ENCODE measurements around the gene TMEM163. TPM values are rescaled to one million over a fixed set of nuclear protein-coding genes. Genes with fewer than 3 reads are reported as not detected.

The TMEM163 gene
- polyA plus RNA-seq, 3 donors, result 0.01 TPM; not detected in 2

GRCh38 chr2:134435505-134435904 is 283.3 kb downstream of the TMEM163 start:
- H3K4me2 ChIP-seq (replicated peaks; ENCODE audit: extremely low read depth, low read length, poor library complexity, severe bottlenecking), result no peak overlapping the region
- no peak overlapping the region for H3K4me3 Mint-ChIP-seq
- H3K4me1 ChIP-seq (ENCODE audit: control insufficient read depth in 1 of 2, insufficient read depth in 2 of 2, low read length in 2 of 2), result no peaks in the 10 kb centered on the region
- no peaks in the 10 kb centered on the region for H3K27me3 ChIP-seq (ENCODE audit: control insufficient read depth in 2 of 2, insufficient read depth in 2 of 2, low read length in 2 of 2)
- no peaks in the 10 kb centered on the region for H3K79me2 ChIP-seq (ENCODE audit: insufficient read depth, low read length)
- intact Hi-C loops (cut with micrococcal nuclease), result no loop called here
- H3K4me3 ChIP-seq (replicated peaks in 1 of 3; ENCODE audit: low read depth in 2 of 3, low read length in 3 of 3), result no peak overlapping the region
- no peaks in the 10 kb centered on the region for H3K4me1 Mint-ChIP-seq
- DNase-seq, result no peak
- WGBS (ENCODE audit: insufficient coverage), result 100% methylated on average over 2 of the region's 4 CpGs
- H3K27ac Mint-ChIP-seq, result peak overlapping the region in 1 of 7 donors; percentile 6
- no peak overlapping the region for H2AFZ ChIP-seq (ENCODE audit: insufficient read depth, low read depth, low read length, poor library complexity, severe bottlenecking)
- H3K27ac ChIP-seq (ENCODE audit: low read depth in 1 of 2, low read length in 2 of 2), result no peak overlapping the region
- peaks cover 68 to 72% of the 10 kb centered on the region in 2 donors for H3K36me3 Mint-ChIP-seq
- TF ChIP-seq, protein P1, sequence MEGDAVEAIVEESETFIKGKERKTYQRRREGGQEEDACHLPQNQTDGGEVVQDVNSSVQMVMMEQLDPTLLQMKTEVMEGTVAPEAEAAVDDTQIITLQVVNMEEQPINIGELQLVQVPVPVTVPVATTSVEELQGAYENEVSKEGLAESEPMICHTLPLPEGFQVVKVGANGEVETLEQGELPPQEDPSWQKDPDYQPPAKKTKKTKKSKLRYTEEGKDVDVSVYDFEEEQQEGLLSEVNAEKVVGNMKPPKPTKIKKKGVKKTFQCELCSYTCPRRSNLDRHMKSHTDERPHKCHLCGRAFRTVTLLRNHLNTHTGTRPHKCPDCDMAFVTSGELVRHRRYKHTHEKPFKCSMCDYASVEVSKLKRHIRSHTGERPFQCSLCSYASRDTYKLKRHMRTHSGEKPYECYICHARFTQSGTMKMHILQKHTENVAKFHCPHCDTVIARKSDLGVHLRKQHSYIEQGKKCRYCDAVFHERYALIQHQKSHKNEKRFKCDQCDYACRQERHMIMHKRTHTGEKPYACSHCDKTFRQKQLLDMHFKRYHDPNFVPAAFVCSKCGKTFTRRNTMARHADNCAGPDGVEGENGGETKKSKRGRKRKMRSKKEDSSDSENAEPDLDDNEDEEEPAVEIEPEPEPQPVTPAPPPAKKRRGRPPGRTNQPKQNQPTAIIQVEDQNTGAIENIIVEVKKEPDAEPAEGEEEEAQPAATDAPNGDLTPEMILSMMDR (IDR thresholded peaks at IDR 0.05), result no peak
- no peaks in the 10 kb centered on the region for H3K27me3 Mint-ChIP-seq (ENCODE audit: low read depth in 3 of 3)
- no peaks in the 10 kb centered on the region for H3K9me3 ChIP-seq (replicated peaks in 1 of 2; ENCODE audit: control insufficient read depth in 1 of 2, insufficient read depth in 1 of 2, low read length in 2 of 2)
- no peaks in the 10 kb centered on the region for H4K20me1 ChIP-seq (ENCODE audit: insufficient read depth, low read length)
- no peaks in the 10 kb centered on the region for H3K9me3 Mint-ChIP-seq
- peaks cover 8 to 87% of the 10 kb centered on the region in 2 donors for H3K36me3 ChIP-seq (replicated peaks in 1 of 2; ENCODE audit: control insufficient read depth in 1 of 2, insufficient read depth in 2 of 2, low read length in 2 of 2)
- no peak overlapping the region for H3K9ac ChIP-seq (ENCODE audit: insufficient read depth, low read length, poor library complexity, severe bottlenecking)

DNA sequence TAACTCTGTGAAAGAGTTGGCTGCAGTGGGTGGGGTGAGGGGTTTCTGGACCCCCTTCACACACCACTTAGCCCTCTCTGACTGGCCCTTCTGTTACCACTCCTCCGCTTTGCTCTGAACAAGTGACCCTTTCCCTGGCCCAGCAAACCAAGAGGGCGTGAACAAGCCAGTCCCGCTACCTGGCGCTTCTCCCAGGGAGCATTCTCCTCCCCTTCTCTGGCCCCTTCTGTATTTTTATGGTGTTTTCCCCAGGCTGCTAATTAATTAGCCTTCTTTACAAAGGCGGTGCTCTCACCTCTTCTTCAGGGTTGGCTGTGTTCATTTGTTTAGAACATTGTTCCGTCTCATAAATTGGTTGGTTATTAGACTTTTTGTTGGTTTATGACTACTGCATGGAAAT is 284.8 kb downstream of the TMEM163 start:
- Histone ChIP-seq H4K20me1 (ENCODE audit: insufficient read depth, low read length) (no peaks in the 10 kb centered on the region), H3K4me3 (replicated peaks in 1 of 3; ENCODE audit: low read depth in 2 of 3, low read length in 3 of 3) (no peak overlapping the region), H3K27me3 (ENCODE audit: control insufficient read depth in 2 of 2, insufficient read depth in 2 of 2, low read length in 2 of 2) (no peaks in the 10 kb centered on the region), H3K9ac (ENCODE audit: insufficient read depth, low read length, poor library complexity, severe bottlenecking) (no peak overlapping the region), H3K27ac (ENCODE audit: low read depth in 1 of 2, low read length in 2 of 2) (no peak overlapping the region), H3K36me3 (replicated peaks in 1 of 2; ENCODE audit: control insufficient read depth in 1 of 2, insufficient read depth in 2 of 2, low read length in 2 of 2) (peaks cover 8 to 78% of the 10 kb centered on the region in 2 donors), H2AFZ (ENCODE audit: insufficient read depth, low read depth, low read length, poor library complexity, severe bottlenecking) (no peak overlapping the region), H3K79me2 (ENCODE audit: insufficient read depth, low read length) (no peaks in the 10 kb centered on the region), H3K4me2 (replicated peaks; ENCODE audit: extremely low read depth, low read length, poor library complexity, severe bottlenecking) (no peak overlapping the region), H3K4me1 (ENCODE audit: control insufficient read depth in 1 of 2, insufficient read depth in 2 of 2, low read length in 2 of 2) (no peaks in the 10 kb centered on the region), H3K9me3 (replicated peaks in 1 of 2; ENCODE audit: control insufficient read depth in 1 of 2, insufficient read depth in 1 of 2, low read length in 2 of 2) (no peaks in the 10 kb centered on the region)
- peaks cover 65 to 70% of the 10 kb centered on the region in 2 donors for H3K36me3 Mint-ChIP-seq
- DNase-seq, result no peak
- no peaks in the 10 kb centered on the region for H3K9me3 Mint-ChIP-seq
- intact Hi-C loops (cut with micrococcal nuclease), result no loop called here
- TF ChIP-seq, protein P1 (IDR thresholded peaks at IDR 0.05), result no peak
- no peaks in the 10 kb centered on the region for H3K27me3 Mint-ChIP-seq (ENCODE audit: low read depth in 3 of 3)
- WGBS (ENCODE audit: insufficient coverage), result 100% methylated on average over 2 of the region's 6 CpGs
- peaks cover 8% of the 10 kb centered on the region for H3K4me1 Mint-ChIP-seq
- no peak overlapping the region for H3K4me3 Mint-ChIP-seq
- H3K27ac Mint-ChIP-seq, result peak overlapping the region in 1 of 7 donors; percentile 11
